D721Med (cell line): ENCODE data around the gene SMIM45.

ENCODE experiments used
- DNase-seq: peaks from one replicate; pipeline ENCODE4 v3.0.0; 2011; ENCODE audit warnings: low spot score; ENCODE audit not compliant: insufficient read length
- FAIRE-seq: peaks from 2 replicates; lab custom pipeline; 2011; peaks lifted over from hg19 to GRCh38; lab: Jason Lieb, UNC
- TF ChIP-seq, protein P1 (sequence below): IDR thresholded peaks from 2 replicates; pipeline ENCODE4 v1.5.1; 2012; ENCODE audit warnings: mild to moderate bottlenecking, control low read depth; ENCODE audit not compliant: insufficient read depth; ENCODE audit errors: missing control alignments

SMIM45 gene

GRCh38 chr22:41975299-41976069 is 23.5 kb downstream of the SMIM45 start:
- TF ChIP-seq, protein P1, sequence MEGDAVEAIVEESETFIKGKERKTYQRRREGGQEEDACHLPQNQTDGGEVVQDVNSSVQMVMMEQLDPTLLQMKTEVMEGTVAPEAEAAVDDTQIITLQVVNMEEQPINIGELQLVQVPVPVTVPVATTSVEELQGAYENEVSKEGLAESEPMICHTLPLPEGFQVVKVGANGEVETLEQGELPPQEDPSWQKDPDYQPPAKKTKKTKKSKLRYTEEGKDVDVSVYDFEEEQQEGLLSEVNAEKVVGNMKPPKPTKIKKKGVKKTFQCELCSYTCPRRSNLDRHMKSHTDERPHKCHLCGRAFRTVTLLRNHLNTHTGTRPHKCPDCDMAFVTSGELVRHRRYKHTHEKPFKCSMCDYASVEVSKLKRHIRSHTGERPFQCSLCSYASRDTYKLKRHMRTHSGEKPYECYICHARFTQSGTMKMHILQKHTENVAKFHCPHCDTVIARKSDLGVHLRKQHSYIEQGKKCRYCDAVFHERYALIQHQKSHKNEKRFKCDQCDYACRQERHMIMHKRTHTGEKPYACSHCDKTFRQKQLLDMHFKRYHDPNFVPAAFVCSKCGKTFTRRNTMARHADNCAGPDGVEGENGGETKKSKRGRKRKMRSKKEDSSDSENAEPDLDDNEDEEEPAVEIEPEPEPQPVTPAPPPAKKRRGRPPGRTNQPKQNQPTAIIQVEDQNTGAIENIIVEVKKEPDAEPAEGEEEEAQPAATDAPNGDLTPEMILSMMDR, result no peak
- FAIRE-seq, result no peak
- no peak for DNase-seq

DNA sequence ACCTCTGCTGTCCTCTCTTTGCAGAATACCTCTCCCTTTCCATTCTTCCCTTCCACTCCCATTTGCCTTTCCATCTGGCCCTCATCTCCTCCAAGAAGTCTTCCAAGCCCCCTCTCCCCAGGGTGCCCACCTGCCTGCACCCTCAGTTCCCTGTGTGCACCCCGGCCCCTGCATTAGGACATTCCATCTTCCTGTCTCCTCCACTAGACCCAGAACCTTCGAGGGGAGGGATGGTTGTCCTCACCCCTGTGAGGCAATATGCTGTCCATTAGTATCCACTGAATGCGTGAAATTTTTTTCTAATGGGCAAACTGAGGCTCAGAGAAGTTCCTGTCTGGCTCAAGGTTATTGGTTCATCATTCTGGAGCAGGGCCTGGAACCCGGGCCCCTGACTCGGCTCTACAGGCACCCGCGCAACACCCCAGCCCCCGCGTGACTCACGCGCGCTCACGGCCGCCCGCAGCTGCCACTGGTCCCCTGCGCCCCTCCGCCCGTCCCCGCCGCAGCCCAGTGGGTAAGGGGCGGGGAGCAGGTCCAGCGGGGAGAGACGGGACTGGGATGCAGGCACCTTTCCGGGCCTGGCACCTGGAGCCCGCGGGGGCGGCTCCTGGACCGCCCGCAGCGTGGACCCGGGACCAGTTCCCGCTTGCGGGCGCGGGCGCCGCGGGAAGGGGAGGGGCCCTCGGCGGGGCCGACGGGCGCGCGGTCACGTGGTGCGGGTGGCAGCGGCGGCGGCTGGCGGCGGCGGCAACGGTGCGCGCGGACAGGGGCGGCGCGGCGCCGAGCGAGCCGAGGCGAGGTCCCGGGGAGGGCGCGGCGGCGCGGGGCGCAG is 24.3 kb downstream of the SMIM45 start:
- FAIRE-seq (no peak), DNase-seq (peak; percentile 57)
- TF ChIP-seq, protein P1, result no peak

- no peak for FAIRE-seq
Measured at GRCh38 chr22:41976961-41977566, 25.1 kb downstream of the SMIM45 start.

GRCh38 chr22:41978732-41979131 is 26.8 kb downstream of the SMIM45 start:
- no peak for FAIRE-seq
- no peak for DNase-seq
- TF ChIP-seq, protein P1, result no peak

More at GRCh38 chr22:41976961-41977566, 25.1 kb downstream of the SMIM45 start:
- no peak for DNase-seq
- TF ChIP-seq, protein P1, result no peak

DNA sequence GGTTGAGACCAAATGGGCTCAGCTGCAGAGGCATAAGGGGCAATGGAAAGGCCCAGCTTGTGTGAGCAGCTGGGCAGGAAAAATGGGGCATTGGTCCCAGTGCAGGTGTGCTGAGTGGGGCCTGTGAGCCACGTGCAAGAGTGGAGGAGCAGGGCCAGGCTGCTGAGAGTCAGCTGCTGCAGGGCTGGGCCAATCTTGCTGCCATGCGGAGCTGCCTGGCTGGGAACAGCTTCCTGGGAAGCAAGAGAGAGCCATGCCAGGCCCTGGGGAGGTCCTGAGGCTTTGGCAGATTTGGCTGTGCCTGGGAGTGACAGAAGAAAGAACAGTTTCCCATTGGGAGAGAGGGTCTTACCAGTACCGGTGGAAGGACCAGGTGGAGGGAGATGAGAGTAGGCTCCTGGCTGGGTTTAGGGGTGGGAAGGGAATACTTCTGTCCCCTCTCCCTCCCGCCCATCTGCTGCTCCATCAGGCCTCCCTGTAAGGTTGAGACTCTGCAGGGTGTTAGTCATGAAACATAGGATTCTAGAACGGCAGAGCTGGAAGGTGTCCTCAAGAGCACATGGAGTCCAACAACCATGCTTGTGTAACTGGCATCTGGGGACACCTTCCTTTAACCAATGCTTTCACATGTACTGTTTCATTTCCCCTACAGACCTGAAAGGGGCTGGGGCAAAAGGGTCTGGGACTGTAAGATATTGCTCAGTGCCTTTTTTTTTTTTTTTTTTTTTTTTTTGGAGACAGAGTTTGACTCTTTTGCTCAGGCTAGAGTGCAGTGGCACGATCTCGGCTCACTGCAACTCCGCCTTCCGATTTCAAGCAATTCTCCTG is 27.7 kb downstream of the SMIM45 start:
- FAIRE-seq (no peak), DNase-seq (no peak)
- TF ChIP-seq, protein P1, result no peak

DNA sequence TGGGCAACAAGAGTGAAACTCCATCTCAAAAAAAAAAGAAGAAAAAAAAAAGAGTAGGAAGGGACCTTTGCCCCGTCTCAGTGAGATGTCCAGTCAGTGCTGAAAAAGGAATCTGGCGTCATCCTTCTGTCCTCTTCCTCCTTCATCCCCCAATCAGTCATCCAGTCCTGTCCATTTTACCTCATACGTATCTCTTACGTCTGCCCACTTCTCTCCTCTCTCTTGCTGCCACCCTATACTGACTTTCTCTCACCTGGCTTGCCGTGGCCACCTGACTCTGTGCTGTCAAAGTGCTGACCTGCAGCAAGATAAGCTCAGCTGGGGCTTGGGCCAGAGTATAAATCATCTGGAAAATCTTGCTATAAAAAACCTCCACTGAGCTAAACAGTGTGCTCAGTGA is 30.9 kb downstream of the SMIM45 start:
- DNase-seq (no peak), FAIRE-seq (no peak)
- TF ChIP-seq, protein P1, result no peak
